Gastrocnemius medialis (tissue), 4 donors: ENCODE results near the gene CIT.

Source experiments
- POLR2A ChIP-seq, 2 donors: fragments of 450-650 bp; IDR thresholded peaks; one replicate each; pipeline ENCODE4 v1.6.1; 2017; ENCODE audit warnings: antibody characterized with exemption in 2 of 2, mild to moderate bottlenecking in 2 of 2, moderate library complexity in 2 of 2
- TF ChIP-seq, protein P1 (sequence below), 5 experiments: fragments of 450-650 bp in 3 of 5; fragments of 200-600 bp in 2 of 5; sonication (generic) in 2 of 5; IDR thresholded peaks in 4 of 5; conservative IDR thresholded peaks in 1 of 5; 1 replicate in 4 of 5; 2 replicates in 1 of 5; pipeline ENCODE4 v1.5.1; 2016 to 2019; ENCODE audit warnings: antibody characterized with exemption in 5 of 5, mild to moderate bottlenecking in 3 of 5, moderate library complexity in 3 of 5

GRCh38 chr12:119925269-119925668 lies 48.1 kb upstream of the CIT start:
- TF ChIP-seq POLR2A (IDR thresholded peaks at IDR 0.05): no peak
- TF ChIP-seq, protein P1, sequence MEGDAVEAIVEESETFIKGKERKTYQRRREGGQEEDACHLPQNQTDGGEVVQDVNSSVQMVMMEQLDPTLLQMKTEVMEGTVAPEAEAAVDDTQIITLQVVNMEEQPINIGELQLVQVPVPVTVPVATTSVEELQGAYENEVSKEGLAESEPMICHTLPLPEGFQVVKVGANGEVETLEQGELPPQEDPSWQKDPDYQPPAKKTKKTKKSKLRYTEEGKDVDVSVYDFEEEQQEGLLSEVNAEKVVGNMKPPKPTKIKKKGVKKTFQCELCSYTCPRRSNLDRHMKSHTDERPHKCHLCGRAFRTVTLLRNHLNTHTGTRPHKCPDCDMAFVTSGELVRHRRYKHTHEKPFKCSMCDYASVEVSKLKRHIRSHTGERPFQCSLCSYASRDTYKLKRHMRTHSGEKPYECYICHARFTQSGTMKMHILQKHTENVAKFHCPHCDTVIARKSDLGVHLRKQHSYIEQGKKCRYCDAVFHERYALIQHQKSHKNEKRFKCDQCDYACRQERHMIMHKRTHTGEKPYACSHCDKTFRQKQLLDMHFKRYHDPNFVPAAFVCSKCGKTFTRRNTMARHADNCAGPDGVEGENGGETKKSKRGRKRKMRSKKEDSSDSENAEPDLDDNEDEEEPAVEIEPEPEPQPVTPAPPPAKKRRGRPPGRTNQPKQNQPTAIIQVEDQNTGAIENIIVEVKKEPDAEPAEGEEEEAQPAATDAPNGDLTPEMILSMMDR (IDR thresholded peaks at IDR 0.05 in 4 of 5, conservative IDR thresholded peaks at IDR 0.05 in 1 of 5): no peak
